CD4-positive, alpha-beta T cell (primary cell): ENCODE results near the gene NELFE. TPM values are rescaled to one million over a fixed set of nuclear protein-coding genes. Genes with fewer than 3 reads are reported as not detected.
A peak's percentile ranks its signal among the peaks of the same experiment; 100 is the strongest.

Experiments used
- ATAC-seq: fragments of 200-7000 bp; cut with Tn5 transposase; one replicate; pipeline ENCODE4 v1.10.0; 2022; ENCODE audit warnings: mild to moderate bottlenecking; ENCODE audit not compliant: poor library complexity
- CTCF ChIA-PET: fragments of 350-600 bp; sonication (Branson Sonifier 250); formaldehyde crosslinking; loops from one replicate; lab custom pipeline; 2021; ENCODE audit warnings: antibody characterized with exemption, inconsistent platforms; lab: Charles Lee
- POLR2A ChIA-PET: fragments of 350-600 bp; sonication (Branson Sonifier 250); formaldehyde crosslinking; loops from one replicate; lab custom pipeline; 2021; ENCODE audit warnings: antibody characterized with exemption, inconsistent platforms; lab: Charles Lee
- DNase-seq, 14 experiments: peaks; one replicate each; pipeline ENCODE4 v3.0.0-alpha.2; 2013 to 2020; ENCODE audit warnings: mixed read lengths in 2 of 14
- H3K27ac ChIP-seq, 2 donors: one replicate each; pipeline versions ENCODE4 v1.5.1 to v1.7.0; 2013; ENCODE audit warnings: low read length in 2 of 2, low read depth in 1 of 2, mild to moderate bottlenecking in 1 of 2
- H3K27me3 ChIP-seq, 2 experiments: 1 replicate in 1 of 2; 2 replicates in 1 of 2; pipeline versions ENCODE4 v1.6.1 to v1.7.0; 2013; ENCODE audit warnings: low read length in 2 of 2, control low read depth in 1 of 2, mild to moderate bottlenecking in 1 of 2, moderate library complexity in 1 of 2; ENCODE audit not compliant: insufficient read depth in 2 of 2, control insufficient read depth in 1 of 2
- H3K36me3 ChIP-seq: one replicate; pipeline ENCODE4 v1.6.1; 2013; ENCODE audit warnings: low read length, control low read depth; ENCODE audit not compliant: insufficient read depth
- H3K4me1 ChIP-seq: one replicate; pipeline ENCODE4 v1.6.1; 2013; ENCODE audit warnings: low read length, control low read depth; ENCODE audit not compliant: insufficient read depth
- H3K4me3 ChIP-seq: one replicate; pipeline ENCODE4 v1.5.1; 2013; ENCODE audit warnings: mild to moderate bottlenecking, low read length, moderate library complexity
- H3K9me3 ChIP-seq, 2 experiments: 1 replicate in 1 of 2; 2 replicates in 1 of 2; pipeline versions ENCODE4 v1.6.1 to v1.7.0; 2013; ENCODE audit warnings: low read length in 2 of 2, mild to moderate bottlenecking in 2 of 2, control low read depth in 1 of 2, moderate library complexity in 1 of 2; ENCODE audit not compliant: control insufficient read depth in 1 of 2, insufficient read depth in 1 of 2
- H3K27ac Mint-ChIP-seq: one replicate; pipeline ENCODE4 v1.8.0; 2020; ENCODE audit warnings: mixed read lengths
- H3K27me3 Mint-ChIP-seq: one replicate; pipeline ENCODE4 v1.8.0; 2021; ENCODE audit warnings: mixed read lengths
- H3K36me3 Mint-ChIP-seq: one replicate; pipeline ENCODE4 v1.8.0; 2021; ENCODE audit warnings: low read depth, mixed read lengths
- H3K4me1 Mint-ChIP-seq: one replicate; pipeline ENCODE4 v1.8.0; 2021; ENCODE audit warnings: low read depth, mixed read lengths
- H3K4me3 Mint-ChIP-seq: one replicate; pipeline ENCODE4 v1.8.0; 2020; ENCODE audit warnings: mild to moderate bottlenecking, mixed read lengths
- H3K9me3 Mint-ChIP-seq: one replicate; pipeline ENCODE4 v1.8.0; 2020; ENCODE audit warnings: mixed read lengths
- intact Hi-C, 2 experiments: fragments of 100-400 bp; cut with DNase I in 1 of 2; cut with micrococcal nuclease in 1 of 2; formaldehyde crosslinking; loops; one replicate each; pipeline versions ENCODE4 v1.15.1 to v1.9.0; 2023 to 2025; cut with DNase I, micrococcal nuclease
- total RNA-seq, 174 experiments: library from RNA in 2 of 174; stranded (reverse) in 2 of 174; gene quantifications; one replicate each; pipeline ENCODE4 v1.2.3 and lab custom pipeline; 2021 to 2026
- TF ChIP-seq, protein P1 (sequence below): fragments of 200-600 bp; IDR thresholded peaks from one replicate; pipeline ENCODE4 v1.8.0; 2022; ENCODE audit warnings: antibody characterized with exemption, mild to moderate bottlenecking

NELFE gene
- total RNA-seq, 2 experiments from 2014 or later, result 53.8 to 58.2 TPM

DNA sequence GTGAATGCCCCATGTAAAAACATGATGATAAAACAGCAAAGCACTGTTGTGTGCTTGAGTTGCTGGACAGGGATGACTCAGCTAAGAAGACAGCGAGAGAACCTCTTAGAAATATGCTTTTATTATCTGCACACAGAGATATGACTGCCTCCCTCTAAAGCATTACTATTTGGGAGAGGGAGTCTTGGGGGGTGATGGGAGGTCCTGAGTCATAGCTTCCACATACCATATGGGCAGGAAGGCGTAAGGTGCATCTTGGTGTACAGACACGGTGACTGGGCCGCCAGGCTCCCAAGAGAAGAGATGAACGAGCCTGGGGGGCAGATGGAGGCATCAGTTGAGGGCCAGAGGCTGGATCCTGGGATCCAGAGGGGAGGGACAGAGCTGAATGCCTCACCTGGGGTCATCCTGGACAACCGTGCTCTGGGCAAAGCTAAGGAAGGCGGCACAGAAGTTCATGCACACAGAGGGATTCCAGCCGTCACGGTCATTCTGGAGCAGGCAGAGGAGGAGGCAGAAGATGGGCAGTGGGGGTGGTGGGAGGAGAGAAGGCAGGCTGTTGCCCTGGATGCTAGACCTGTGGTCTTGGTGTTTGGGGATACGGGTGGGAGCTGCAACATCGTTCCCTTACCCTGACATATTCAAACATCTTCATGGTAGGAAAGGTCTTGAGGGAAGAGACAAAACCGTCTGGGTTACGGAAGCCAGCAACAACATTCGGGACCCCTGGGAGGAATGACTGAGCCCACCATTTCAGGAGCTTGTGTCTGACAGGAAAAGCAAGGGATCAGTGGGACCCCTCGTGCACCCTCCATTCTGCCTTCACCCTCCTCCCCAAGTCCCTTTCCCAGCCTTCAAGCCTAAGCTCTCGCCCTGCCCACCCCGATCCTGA, 11.2 kb upstream of the NELFE start:
- Mint-ChIP-seq H3K4me1 (peaks cover 34% of the 10 kb centered on the region), H3K27ac (peak overlapping the region; percentile 100), H3K36me3 (peaks cover 82% of the 10 kb centered on the region), H3K27me3 (peaks cover 6% of the 10 kb centered on the region), H3K4me3 (peak overlapping the region; percentile 49), H3K9me3 (no peaks in the 10 kb centered on the region)
- ATAC-seq, result no peak
- peak overlapping the region in 1 of 2 donors; percentile 3 for H3K27ac ChIP-seq
- no peak overlapping the region for H3K4me3 ChIP-seq
- POLR2A ChIA-PET, result interaction anchor here (0.5 to 6.7 kb wide), 2 partner anchors 12 to 124 kb away, joined by 3 to 102 read pairs; partner anchors contain the start of genes NELFE and SKIC2
- H3K36me3 ChIP-seq, result peaks cover 56% of the 10 kb centered on the region
- H3K4me1 ChIP-seq, result peaks cover 32% of the 10 kb centered on the region
- H3K9me3 ChIP-seq, result no peaks in the 10 kb centered on the region
- no peaks in the 10 kb centered on the region for H3K27me3 ChIP-seq
- peak in 1 of 14 experiments; percentile 33 for DNase-seq
- TF ChIP-seq, protein P1, sequence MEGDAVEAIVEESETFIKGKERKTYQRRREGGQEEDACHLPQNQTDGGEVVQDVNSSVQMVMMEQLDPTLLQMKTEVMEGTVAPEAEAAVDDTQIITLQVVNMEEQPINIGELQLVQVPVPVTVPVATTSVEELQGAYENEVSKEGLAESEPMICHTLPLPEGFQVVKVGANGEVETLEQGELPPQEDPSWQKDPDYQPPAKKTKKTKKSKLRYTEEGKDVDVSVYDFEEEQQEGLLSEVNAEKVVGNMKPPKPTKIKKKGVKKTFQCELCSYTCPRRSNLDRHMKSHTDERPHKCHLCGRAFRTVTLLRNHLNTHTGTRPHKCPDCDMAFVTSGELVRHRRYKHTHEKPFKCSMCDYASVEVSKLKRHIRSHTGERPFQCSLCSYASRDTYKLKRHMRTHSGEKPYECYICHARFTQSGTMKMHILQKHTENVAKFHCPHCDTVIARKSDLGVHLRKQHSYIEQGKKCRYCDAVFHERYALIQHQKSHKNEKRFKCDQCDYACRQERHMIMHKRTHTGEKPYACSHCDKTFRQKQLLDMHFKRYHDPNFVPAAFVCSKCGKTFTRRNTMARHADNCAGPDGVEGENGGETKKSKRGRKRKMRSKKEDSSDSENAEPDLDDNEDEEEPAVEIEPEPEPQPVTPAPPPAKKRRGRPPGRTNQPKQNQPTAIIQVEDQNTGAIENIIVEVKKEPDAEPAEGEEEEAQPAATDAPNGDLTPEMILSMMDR, result no peak
- CTCF ChIA-PET, result interaction anchor here (0.6 kb wide), 1 partner anchor 140 kb away, joined by 4 read pairs; no protein-coding TSS in a partner anchor
- intact Hi-C loops, result loop anchor here in 1 of 2 experiments (10.0 kb wide), 2 partner anchors 205 to 815 kb away; partner anchors contain the start of genes AGPAT1, CCHCR1, RNF5 and TCF19

DNA sequence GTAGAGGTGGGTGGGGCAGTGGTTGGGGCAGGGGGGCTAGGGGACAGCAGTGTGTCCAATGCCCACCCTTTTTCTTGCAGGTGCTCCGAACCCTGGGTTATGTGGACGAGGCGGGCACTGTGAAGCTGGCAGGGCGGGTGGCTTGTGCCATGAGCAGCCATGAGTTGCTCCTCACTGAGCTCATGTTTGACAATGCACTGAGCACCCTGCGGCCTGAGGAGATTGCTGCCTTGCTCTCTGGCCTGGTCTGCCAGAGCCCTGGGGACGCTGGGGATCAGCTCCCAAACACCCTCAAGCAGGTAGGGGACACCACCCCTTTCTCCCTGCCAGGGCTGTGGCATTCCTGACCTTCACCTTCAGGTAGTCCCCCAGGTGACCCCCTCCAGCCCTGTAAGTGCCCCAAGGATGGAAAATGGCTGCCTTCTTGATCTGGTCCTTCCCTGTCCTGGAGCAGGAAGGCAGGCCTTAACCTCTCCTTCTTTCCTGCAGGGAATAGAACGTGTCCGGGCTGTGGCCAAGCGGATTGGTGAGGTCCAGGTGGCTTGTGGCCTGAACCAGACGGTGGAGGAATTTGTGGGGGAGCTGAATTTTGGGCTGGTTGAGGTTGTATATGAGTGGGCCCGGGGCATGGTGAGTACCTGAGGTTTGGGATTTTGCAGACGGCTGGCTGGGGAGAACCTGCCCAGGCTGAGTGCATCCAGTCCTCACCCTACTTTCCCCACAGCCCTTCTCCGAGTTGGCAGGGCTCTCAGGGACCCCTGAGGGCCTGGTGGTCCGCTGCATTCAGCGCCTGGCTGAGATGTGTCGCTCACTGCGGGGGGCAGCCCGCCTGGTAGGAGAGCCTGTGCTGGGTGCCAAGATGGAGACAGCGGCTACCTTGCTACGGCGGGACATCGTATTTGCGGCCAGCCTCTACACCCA, 10.3 kb upstream of the NELFE start:
- Histone ChIP-seq H3K9me3 (no peaks in the 10 kb centered on the region), H3K4me3 (no peak overlapping the region), H3K27me3 (no peaks in the 10 kb centered on the region), H3K27ac (no peak overlapping the region), H3K36me3 (peaks cover 63% of the 10 kb centered on the region), H3K4me1 (peaks cover 32% of the 10 kb centered on the region)
- peak overlapping the region; percentile 49 for H3K4me3 Mint-ChIP-seq
- H3K4me1 Mint-ChIP-seq, result peaks cover 34% of the 10 kb centered on the region
- intact Hi-C loops, result no loop called here
- peaks cover 6% of the 10 kb centered on the region for H3K27me3 Mint-ChIP-seq
- no peak for ATAC-seq
- CTCF ChIA-PET, result no interaction called here
- TF ChIP-seq, protein P1, result no peak
- peaks cover 87% of the 10 kb centered on the region for H3K36me3 Mint-ChIP-seq
- POLR2A ChIA-PET, result interaction anchor here (6.7 kb wide), 1 partner anchor 11 kb away, joined by 102 read pairs; the partner anchor contains the start of genes NELFE and SKIC2
- H3K9me3 Mint-ChIP-seq, result no peaks in the 10 kb centered on the region
- peak in 1 of 14 experiments; percentile 31 for DNase-seq
- peak overlapping the region; percentile 100 for H3K27ac Mint-ChIP-seq

DNA sequence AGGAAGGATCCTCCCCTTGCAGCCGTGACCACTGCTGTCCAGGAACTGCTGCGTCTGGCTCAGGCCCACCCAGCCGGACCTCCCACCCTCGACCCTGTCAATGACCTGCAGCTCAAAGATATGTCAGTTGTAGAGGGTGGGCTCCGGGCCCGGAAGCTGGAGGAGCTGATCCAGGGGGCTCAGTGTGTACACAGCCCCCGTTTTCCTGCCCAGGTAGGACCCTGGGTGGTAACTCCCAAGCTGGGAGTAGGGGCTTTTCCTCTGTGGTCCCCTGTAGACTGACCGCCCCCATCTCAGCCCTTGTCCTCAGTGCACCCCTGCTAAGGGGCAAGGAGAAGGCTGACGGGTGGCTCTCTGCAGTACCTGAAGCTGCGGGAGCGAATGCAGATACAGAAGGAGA, 9.6 kb upstream of the NELFE start:
- CTCF ChIA-PET, result no interaction called here
- Mint-ChIP-seq H3K36me3 (peaks cover 92% of the 10 kb centered on the region), H3K9me3 (no peaks in the 10 kb centered on the region), H3K4me1 (peaks cover 28% of the 10 kb centered on the region), H3K27ac (peak overlapping the region; percentile 58), H3K4me3 (peak overlapping the region; percentile 45), H3K27me3 (peaks cover 6% of the 10 kb centered on the region)
- Histone ChIP-seq H3K9me3 (no peaks in the 10 kb centered on the region), H3K4me3 (no peak overlapping the region), H3K36me3 (peaks cover 71% of the 10 kb centered on the region), H3K27me3 (no peaks in the 10 kb centered on the region), H3K4me1 (peaks cover 31% of the 10 kb centered on the region), H3K27ac (no peak overlapping the region)
- ATAC-seq, result no peak
- POLR2A ChIA-PET, result interaction anchor here (6.7 kb wide), 1 partner anchor 10 kb away, joined by 102 read pairs; the partner anchor contains the start of genes NELFE and SKIC2
- intact Hi-C loops, result no loop called here
- TF ChIP-seq, protein P1, result no peak
- no peak for DNase-seq
